ENCODE data around the gene UBE2B.
"Not testable (repeated sequence)": the region's sequence is repeated elsewhere in the genome, so short reads cannot be mapped to it uniquely, and the experiment has no call there.

- not testable (repeated sequence) for TF ChIP-seq YY1 (IDR thresholded peaks at IDR 0.05; ENCODE audit: insufficient read depth, insufficient read length); ZNF274 (IDR thresholded peaks at IDR 0.05; ENCODE audit: low read depth, low read length); SUZ12 (IDR thresholded peaks at IDR 0.05; ENCODE audit: extremely low read depth, insufficient read depth, insufficient read length)
Observed at GRCh38 chr5:134373633-134374032, 2.3 kb downstream of the UBE2B start.
